ENCODE data around the gene HIVEP3.

HIVEP3 gene

DNA sequence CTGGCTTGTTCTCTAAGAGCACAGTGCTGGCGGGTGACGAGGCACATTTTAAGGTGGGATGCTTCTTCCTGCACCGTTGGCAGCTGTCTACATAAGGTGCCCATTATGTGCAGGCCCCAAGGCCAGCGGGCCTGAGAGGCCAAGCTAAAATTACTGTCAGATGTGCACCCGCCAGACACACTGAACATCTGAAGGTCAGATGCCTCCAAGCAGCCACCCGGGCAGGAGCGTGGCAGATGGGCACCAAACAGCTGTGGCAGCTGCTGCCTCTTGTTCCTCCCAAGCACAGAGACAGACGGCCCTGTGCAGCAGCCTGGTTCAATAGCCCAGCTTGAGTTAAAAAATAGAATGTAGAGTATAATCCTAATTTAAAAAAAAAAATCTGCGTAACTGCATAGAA lies 222.3 kb downstream of the HIVEP3 start:
- ChIA-PET CTCF (no interaction called here), POLR2A (no interaction called here)
- Histone ChIP-seq H3K9me3 (ENCODE audit: control insufficient read depth, insufficient read depth, low read depth, low read length) (no peaks in the 10 kb centered on the region), H3K36me3 (ENCODE audit: control insufficient read depth in 2 of 2, insufficient read depth in 1 of 2, low read length in 2 of 2) (no peaks in the 10 kb centered on the region), H3K4me3 (ENCODE audit: low read depth, low read length) (no peak overlapping the region), H3K27ac (ENCODE audit: extremely low read depth, low read depth, low read length) (no peak overlapping the region), H3K4me1 (ENCODE audit: control insufficient read depth, insufficient read depth, low read length) (no peaks in the 10 kb centered on the region; the same call in 1 of the 2 replicates)
- TF ChIP-seq KLF17 (tag by site-specific recombination; IDR thresholded peaks at IDR 0.05) = no peak
- TF ChIP-seq CTCF (tag by site-specific recombination; IDR thresholded peaks at IDR 0.05) = no peak
- TF ChIP-seq ZBTB8A (tag by site-specific recombination; IDR thresholded peaks at IDR 0.05) = no peak
- TF ChIP-seq PRDM4 (tag by site-specific recombination; IDR thresholded peaks at IDR 0.05) = no peak
- TF ChIP-seq, protein P1, sequence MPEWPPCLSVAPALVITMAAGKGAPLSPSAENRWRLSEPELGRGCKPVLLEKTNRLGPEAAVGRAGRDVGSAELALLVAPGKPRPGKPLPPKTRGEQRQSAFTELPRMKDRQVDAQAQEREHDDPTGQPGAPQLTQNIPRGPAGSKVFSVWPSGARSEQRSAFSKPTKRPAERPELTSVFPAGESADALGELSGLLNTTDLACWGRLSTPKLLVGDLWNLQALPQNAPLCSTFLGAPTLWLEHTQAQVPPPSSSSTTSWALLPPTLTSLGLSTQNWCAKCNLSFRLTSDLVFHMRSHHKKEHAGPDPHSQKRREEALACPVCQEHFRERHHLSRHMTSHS (tag by site-specific recombination; IDR thresholded peaks at IDR 0.05) = no peak
- TF ChIP-seq ZNF248 (tag by site-specific recombination; IDR thresholded peaks at IDR 0.05) = no peak
- TF ChIP-seq, protein P2, sequence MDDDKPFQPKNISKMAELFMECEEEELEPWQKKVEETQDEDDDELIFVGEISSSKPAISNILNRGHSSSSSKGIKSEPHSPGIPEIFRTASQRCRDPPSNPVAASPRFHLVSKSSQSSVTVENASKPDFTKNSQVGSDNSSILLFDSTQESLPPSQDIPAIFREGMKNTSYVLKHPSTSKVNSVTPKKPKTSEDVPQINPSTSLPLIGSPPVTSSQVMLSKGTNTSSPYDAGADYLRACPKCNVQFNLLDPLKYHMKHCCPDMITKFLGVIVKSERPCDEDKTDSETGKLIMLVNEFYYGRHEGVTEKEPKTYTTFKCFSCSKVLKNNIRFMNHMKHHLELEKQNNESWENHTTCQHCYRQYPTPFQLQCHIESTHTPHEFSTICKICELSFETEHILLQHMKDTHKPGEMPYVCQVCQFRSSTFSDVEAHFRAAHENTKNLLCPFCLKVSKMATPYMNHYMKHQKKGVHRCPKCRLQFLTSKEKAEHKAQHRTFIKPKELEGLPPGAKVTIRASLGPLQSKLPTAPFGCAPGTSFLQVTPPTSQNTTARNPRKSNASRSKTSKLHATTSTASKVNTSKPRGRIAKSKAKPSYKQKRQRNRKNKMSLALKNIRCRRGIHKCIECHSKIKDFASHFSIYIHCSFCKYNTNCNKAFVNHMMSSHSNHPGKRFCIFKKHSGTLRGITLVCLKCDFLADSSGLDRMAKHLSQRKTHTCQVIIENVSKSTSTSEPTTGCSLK (tag by site-specific recombination; IDR thresholded peaks at IDR 0.05) = no peak
- TF ChIP-seq ZNF280D (tag by site-specific recombination; IDR thresholded peaks at IDR 0.05) = no peak
- TF ChIP-seq ZNF26 (tag by site-specific recombination; IDR thresholded peaks at IDR 0.05) = no peak
- TF ChIP-seq HOXD13 (CRISPR knock-in tag; IDR thresholded peaks at IDR 0.05; ENCODE audit: borderline replicate concordance) = no peak
- TF ChIP-seq, protein P3, sequence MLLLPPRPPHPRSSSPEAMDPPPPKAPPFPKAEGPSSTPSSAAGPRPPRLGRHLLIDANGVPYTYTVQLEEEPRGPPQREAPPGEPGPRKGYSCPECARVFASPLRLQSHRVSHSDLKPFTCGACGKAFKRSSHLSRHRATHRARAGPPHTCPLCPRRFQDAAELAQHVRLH (tag by site-specific recombination; IDR thresholded peaks at IDR 0.05) = no peak
- no peak for TF ChIP-seq GLIS2 (tag by site-specific recombination; IDR thresholded peaks at IDR 0.05)
- TF ChIP-seq MZF1 (tag by site-specific recombination; IDR thresholded peaks at IDR 0.05; ENCODE audit: borderline replicate concordance) = no peak
- TF ChIP-seq, protein P4, sequence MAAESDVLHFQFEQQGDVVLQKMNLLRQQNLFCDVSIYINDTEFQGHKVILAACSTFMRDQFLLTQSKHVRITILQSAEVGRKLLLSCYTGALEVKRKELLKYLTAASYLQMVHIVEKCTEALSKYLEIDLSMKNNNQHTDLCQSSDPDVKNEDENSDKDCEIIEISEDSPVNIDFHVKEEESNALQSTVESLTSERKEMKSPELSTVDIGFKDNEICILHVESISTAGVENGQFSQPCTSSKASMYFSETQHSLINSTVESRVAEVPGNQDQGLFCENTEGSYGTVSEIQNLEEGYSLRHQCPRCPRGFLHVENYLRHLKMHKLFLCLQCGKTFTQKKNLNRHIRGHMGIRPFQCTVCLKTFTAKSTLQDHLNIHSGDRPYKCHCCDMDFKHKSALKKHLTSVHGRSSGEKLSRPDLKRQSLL (tag by site-specific recombination; IDR thresholded peaks at IDR 0.05) = no peak
- TF ChIP-seq ZNF112 (tag by site-specific recombination; IDR thresholded peaks at IDR 0.05) = no peak
- TF ChIP-seq ZNF202 (tag by site-specific recombination; IDR thresholded peaks at IDR 0.05; ENCODE audit: borderline replicate concordance) = no peak
- no peak for TF ChIP-seq ZNF654 (tag by site-specific recombination; IDR thresholded peaks at IDR 0.05; ENCODE audit: low read depth)
- TF ChIP-seq ZNF416 (tag by site-specific recombination; IDR thresholded peaks at IDR 0.05) = no peak
- TF ChIP-seq ZNF211 (tag by site-specific recombination; IDR thresholded peaks at IDR 0.05; ENCODE audit: low read depth) = no peak
- TF ChIP-seq SETDB1 (IDR thresholded peaks at IDR 0.05; ENCODE audit: insufficient read length, low read length) = no peak

Data from HEK293 (cell line).